Coronary artery (tissue), 2 donors: ENCODE data around the gene MICAL2.

Experiments
- DNase-seq: peaks from one replicate; pipeline ENCODE4 v3.0.0-alpha.2; 2017; ENCODE audit warnings: low spot score
- H3K27ac ChIP-seq, 2 donors: fragments of 200-600 bp; sonication (generic); one replicate each; pipeline ENCODE4 v1.5.1; 2016 to 2019
- H3K4me3 ChIP-seq: fragments of 200-600 bp; sonication (generic); 2 replicates; pipeline ENCODE4 v1.5.1; 2016; ENCODE audit warnings: mild to moderate bottlenecking, moderate library complexity
- TF ChIP-seq, protein P1 (sequence below): fragments of 200-600 bp; sonication (generic); IDR thresholded peaks from one replicate; pipeline ENCODE4 v1.5.1; 2019; ENCODE audit warnings: antibody characterized with exemption

MICAL2 gene

DNA sequence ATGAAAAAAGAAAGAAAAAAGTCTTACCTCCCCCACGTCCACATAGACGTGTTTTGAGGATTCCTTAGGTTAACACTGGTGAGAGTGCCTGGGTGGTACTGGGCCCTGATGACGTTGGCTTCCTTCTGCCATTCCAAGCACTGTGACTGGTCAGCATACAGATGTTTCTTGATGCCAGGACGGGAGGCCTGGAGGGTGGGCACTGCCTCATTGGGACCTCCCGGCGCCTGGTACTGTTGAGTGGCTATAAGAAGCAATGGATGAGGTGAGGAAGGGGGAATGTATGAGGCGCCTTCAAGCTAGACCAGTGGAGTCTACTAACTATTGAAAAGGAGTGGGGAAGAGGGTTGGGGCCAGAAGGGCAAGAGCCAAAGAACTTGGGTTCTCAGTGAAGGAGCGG is 45.3 kb downstream of the MICAL2 start:
- TF ChIP-seq, protein P1, sequence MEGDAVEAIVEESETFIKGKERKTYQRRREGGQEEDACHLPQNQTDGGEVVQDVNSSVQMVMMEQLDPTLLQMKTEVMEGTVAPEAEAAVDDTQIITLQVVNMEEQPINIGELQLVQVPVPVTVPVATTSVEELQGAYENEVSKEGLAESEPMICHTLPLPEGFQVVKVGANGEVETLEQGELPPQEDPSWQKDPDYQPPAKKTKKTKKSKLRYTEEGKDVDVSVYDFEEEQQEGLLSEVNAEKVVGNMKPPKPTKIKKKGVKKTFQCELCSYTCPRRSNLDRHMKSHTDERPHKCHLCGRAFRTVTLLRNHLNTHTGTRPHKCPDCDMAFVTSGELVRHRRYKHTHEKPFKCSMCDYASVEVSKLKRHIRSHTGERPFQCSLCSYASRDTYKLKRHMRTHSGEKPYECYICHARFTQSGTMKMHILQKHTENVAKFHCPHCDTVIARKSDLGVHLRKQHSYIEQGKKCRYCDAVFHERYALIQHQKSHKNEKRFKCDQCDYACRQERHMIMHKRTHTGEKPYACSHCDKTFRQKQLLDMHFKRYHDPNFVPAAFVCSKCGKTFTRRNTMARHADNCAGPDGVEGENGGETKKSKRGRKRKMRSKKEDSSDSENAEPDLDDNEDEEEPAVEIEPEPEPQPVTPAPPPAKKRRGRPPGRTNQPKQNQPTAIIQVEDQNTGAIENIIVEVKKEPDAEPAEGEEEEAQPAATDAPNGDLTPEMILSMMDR = no peak
- no peak overlapping the region for H3K4me3 ChIP-seq
- DNase-seq = peak; percentile 55
- peak overlapping the region; percentile 93 to 99 for H3K27ac ChIP-seq

DNA sequence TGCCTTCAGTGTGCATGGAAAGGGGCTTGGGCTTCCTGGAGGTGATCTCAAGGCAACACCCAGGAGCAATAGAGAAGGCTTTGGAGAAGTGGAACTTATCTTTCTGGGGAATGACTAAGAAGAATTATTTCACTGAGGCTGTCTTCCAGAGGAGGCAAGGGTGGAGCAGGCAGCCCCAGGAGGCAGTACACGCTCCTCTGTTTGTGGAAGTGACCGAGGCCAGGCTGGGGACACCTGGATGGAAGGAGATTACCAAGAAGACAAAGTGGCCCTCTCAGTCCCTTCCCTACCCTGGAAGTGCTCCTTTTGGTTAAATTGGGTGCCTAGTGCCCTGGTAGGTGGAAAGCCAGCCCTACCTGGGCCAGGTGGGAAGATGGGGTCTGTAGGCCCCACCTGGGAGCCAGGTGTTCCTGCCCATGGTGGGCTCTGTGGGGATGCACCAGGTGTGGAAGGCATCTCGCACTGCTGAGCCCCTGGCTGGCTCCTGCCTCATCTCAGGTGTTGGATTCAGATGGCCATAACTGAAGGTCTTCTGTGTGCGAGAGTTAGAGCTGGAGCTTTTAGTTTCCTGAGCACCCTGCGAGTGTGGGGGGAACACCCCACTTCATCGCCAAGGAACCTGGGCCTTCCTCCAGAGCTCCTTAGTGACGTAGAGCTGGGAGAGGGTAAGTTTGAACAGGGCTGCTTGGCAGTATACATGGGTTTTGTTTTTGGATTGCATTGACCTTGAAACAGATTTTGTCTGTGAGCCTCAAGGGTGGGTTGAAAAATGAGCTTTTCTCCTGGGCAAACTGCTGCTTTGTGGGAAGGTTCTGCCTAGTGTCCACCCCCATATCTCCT is 46.1 kb downstream of the MICAL2 start:
- peak; percentile 67 for DNase-seq
- TF ChIP-seq, protein P1 = no peak
- no peak overlapping the region for H3K4me3 ChIP-seq
- H3K27ac ChIP-seq = peak overlapping the region; percentile 93 to 99

DNA sequence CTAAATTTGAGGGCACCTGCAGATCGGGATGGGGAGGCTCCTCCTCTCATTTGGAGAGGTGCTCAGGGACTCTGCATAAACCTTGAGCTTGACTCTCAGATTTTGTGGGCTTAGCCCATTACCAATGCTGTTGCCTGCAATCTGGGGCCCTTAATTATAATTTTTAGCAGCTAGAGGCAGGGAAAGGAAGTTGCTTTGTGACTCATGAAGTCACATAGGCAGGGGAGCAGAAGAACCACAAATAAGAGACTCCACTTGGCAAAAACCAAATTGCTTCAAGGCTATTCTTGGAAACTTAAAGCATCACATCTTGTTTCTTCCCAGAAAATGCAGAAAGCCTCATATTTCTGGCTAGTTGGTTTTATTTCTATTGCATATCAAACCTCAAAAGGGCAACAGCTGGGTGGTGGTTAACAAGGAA is 46.9 kb downstream of the MICAL2 start:
- TF ChIP-seq, protein P1 = no peak
- Histone ChIP-seq H3K27ac (peak overlapping the region; percentile 93 to 99), H3K4me3 (no peak overlapping the region)
- peak; percentile 65 for DNase-seq

DNA sequence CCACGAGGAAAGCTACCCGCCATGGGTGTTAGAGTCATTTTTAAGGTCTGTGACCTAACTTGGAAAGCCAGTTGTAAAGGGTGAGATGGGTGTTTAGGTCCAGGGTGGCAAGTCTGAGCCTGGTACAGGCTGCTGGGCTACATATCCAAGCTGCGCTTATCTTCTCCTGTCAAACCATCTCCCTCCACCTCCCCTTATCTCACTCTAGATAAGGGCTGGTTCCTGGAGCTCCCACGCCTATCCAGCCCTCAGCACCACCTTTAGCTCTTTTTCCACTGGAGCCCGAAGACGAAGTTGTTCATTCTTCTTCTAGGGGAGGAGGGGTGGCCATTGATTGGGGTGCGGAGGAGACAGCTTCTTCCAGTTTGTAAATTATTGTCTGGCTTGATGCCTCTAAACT is 48.5 kb downstream of the MICAL2 start:
- peak overlapping the region; percentile 45 for H3K4me3 ChIP-seq
- no peak for DNase-seq
- TF ChIP-seq, protein P1 = no peak
- peak overlapping the region; percentile 93 to 99 for H3K27ac ChIP-seq

DNA sequence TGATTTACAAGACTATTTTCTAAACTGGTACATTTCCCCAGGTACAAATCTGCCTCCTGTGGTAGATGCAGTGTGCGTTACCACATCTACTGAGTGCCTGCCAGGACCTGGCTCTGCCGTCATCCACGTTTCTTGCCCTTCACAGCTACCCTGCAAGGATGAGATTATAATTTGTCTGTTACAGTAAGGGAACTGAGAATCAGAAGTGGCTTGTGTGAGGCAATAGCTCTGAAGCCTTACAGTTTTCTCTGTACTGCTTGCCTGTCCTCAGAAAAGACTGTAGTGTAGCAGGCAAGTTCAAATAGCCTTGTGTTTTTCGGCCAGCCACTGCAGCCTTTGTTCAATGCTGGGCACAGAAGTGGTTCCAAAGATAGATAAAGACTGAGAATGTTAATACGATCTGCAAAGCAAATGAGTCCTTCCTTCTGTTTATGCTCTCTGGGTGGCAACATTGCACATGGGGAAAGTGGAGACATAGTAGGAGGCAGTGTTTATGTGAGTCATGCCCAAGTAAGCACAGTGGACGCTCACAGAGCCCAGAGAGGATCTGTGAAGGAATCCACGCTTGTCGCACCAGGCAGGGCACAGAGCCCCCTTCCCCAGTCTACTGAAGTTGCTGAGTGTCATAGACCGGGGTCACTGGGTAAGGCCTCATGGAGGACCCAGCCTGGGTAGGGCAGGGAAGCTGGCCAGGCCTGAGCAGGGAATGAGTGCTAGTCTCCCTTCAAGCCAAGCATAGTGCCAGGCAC is 49.1 kb downstream of the MICAL2 start:
- Histone ChIP-seq H3K4me3 (peak overlapping the region; percentile 45), H3K27ac (peak overlapping the region; percentile 93 to 99)
- DNase-seq = peak; percentile 80
- TF ChIP-seq, protein P1 = no peak

DNA sequence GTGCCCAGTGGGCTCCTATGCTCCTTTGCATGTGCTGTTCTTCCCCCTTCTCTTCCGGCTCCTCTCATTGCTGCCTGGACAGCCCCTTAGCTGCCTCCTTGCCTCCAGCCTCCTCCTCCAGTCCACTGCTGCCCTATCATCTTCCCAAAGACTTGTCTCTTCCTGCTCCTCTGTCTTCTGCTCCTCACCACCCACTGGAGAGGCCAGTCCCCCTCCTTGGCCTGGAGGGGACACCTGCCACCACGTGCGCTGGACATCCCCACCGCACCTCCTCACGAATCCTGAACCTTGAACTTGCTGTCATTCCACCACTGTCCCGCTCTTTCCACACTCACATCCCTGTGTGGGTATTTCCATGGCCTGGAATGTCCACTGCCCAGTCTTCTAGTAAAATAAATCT is 49.8 kb downstream of the MICAL2 start:
- DNase-seq = peak; percentile 74
- TF ChIP-seq, protein P1 = no peak
- H3K27ac ChIP-seq = peak overlapping the region; percentile 93 to 99
- H3K4me3 ChIP-seq = peak overlapping the region; percentile 45
